Natural killer cell (primary cell): ENCODE data around the gene CEACAM16. TPM values are rescaled to one million over a fixed set of nuclear protein-coding genes. Genes with fewer than 3 reads are reported as not detected.

Experiments used
- ATAC-seq, 3 donors: fragments of 150-1000 bp in 2 of 3; fragments of 200-7000 bp in 1 of 3; cut with Tn5 transposase; 1 replicate in 1 of 3; 2 replicates in 2 of 3; pipeline ENCODE4 v1.10.0; 2021; ENCODE audit warnings: mild to moderate bottlenecking in 2 of 3, moderate library complexity in 2 of 3
- DNase-seq, 2 donors: peaks; one replicate each; pipeline versions ENCODE4 v3.0.0 to v3.0.0-alpha.2; 2013 to 2021; ENCODE audit warnings: mixed read lengths in 1 of 2
- H3K27ac ChIP-seq: one replicate; pipeline ENCODE4 v1.5.1; 2013; ENCODE audit warnings: mild to moderate bottlenecking, low read length
- H3K27me3 ChIP-seq: one replicate; pipeline ENCODE4 v1.6.1; 2013; ENCODE audit warnings: low read length; ENCODE audit not compliant: control insufficient read depth, insufficient read depth
- H3K36me3 ChIP-seq: one replicate; pipeline ENCODE4 v1.6.1; 2013; ENCODE audit warnings: low read length; ENCODE audit not compliant: control insufficient read depth, insufficient read depth
- H3K4me1 ChIP-seq: one replicate; pipeline ENCODE4 v1.6.1; 2013; ENCODE audit warnings: low read length; ENCODE audit not compliant: control insufficient read depth, insufficient read depth
- H3K4me3 ChIP-seq: one replicate; pipeline ENCODE4 v1.5.1; 2013; ENCODE audit warnings: low read length
- H3K9me3 ChIP-seq: one replicate; pipeline ENCODE4 v1.6.1; 2013; ENCODE audit warnings: low read length; ENCODE audit not compliant: control insufficient read depth, insufficient read depth
- H3K27ac Mint-ChIP-seq, 2 donors: one replicate each; pipeline ENCODE4 v1.8.0; 2022; ENCODE audit warnings: mild to moderate bottlenecking in 2 of 2, mixed read lengths in 2 of 2, moderate library complexity in 1 of 2
- H3K27me3 Mint-ChIP-seq, 2 donors: one replicate each; pipeline ENCODE4 v1.8.0; 2022; ENCODE audit warnings: low read depth in 2 of 2, mixed read lengths in 2 of 2
- H3K36me3 Mint-ChIP-seq: one replicate; pipeline ENCODE4 v1.8.0; 2022; ENCODE audit warnings: mixed read lengths
- H3K4me1 Mint-ChIP-seq, 2 donors: one replicate each; pipeline ENCODE4 v1.8.0; 2022; ENCODE audit warnings: mixed read lengths in 2 of 2
- H3K4me3 Mint-ChIP-seq: one replicate; pipeline ENCODE4 v1.8.0; 2022; ENCODE audit warnings: mild to moderate bottlenecking, moderate library complexity, mixed read lengths
- H3K9me3 Mint-ChIP-seq, 2 donors: one replicate each; pipeline ENCODE4 v1.8.0; 2022; ENCODE audit warnings: mixed read lengths in 2 of 2
- WGBS: methylation state at CpG from one replicate; pipeline ENCODE4 v1.1.7; 2013; ENCODE audit warnings: missing lambda C conversion rate; ENCODE audit not compliant: insufficient coverage; 5-methylcytosine and 5-hydroxymethylcytosine counted together
- intact Hi-C: fragments of 100-400 bp; cut with micrococcal nuclease; formaldehyde crosslinking; loops from one replicate; pipeline ENCODE4 v1.14.2; 2022
- total RNA-seq, 4 donors: library from RNA; stranded (reverse); fragments of 120-200 nt in 1 of 4; gene quantifications; one replicate each; pipeline versions ENCODE4 v1.2.3 to v1.2.4, GENCODE V29; 2013 to 2022
- TF ChIP-seq, protein P1 (sequence below): fragments of 200-600 bp; IDR thresholded peaks from one replicate; pipeline ENCODE4 v1.8.0; 2022; ENCODE audit warnings: antibody characterized with exemption

The CEACAM16 gene
- total RNA-seq, 3 donors from 2014 or later (not counting 1 experiment from before 2014, with no cell fraction given) = not detected

- peaks cover 18 to 39% of the 10 kb centered on the region in 2 donors for H3K4me1 Mint-ChIP-seq
- peak overlapping the region; percentile 14 for H3K27ac ChIP-seq
- DNase-seq = peak in 1 of 2 donors; percentile 28
- no peaks in the 10 kb centered on the region for H3K27me3 ChIP-seq
- intact Hi-C loops = loop anchor here (2.0 kb wide), 1 partner anchor 15 kb away; no protein-coding TSS in a partner anchor
- ATAC-seq = peak; percentile 53 to 85 (median 68)
- H3K9me3 ChIP-seq = peaks cover 3% of the 10 kb centered on the region
- no peaks in the 10 kb centered on the region for H3K9me3 Mint-ChIP-seq
- no peaks in the 10 kb centered on the region for H3K27me3 Mint-ChIP-seq
- no peaks in the 10 kb centered on the region for H3K36me3 Mint-ChIP-seq
- H3K27ac Mint-ChIP-seq = peak overlapping the region; percentile 67 to 77
- 66% methylated on average over 11 of the region's 13 CpGs for WGBS
- peak overlapping the region; percentile 72 for H3K4me3 Mint-ChIP-seq
- no peaks in the 10 kb centered on the region for H3K36me3 ChIP-seq
- TF ChIP-seq, protein P1, sequence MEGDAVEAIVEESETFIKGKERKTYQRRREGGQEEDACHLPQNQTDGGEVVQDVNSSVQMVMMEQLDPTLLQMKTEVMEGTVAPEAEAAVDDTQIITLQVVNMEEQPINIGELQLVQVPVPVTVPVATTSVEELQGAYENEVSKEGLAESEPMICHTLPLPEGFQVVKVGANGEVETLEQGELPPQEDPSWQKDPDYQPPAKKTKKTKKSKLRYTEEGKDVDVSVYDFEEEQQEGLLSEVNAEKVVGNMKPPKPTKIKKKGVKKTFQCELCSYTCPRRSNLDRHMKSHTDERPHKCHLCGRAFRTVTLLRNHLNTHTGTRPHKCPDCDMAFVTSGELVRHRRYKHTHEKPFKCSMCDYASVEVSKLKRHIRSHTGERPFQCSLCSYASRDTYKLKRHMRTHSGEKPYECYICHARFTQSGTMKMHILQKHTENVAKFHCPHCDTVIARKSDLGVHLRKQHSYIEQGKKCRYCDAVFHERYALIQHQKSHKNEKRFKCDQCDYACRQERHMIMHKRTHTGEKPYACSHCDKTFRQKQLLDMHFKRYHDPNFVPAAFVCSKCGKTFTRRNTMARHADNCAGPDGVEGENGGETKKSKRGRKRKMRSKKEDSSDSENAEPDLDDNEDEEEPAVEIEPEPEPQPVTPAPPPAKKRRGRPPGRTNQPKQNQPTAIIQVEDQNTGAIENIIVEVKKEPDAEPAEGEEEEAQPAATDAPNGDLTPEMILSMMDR = no peak
- no peak overlapping the region for H3K4me3 ChIP-seq
- peaks cover 55% of the 10 kb centered on the region for H3K4me1 ChIP-seq
Measured at GRCh38 chr19:44737238-44738071, 38.5 kb downstream of the CEACAM16 start.

DNA sequence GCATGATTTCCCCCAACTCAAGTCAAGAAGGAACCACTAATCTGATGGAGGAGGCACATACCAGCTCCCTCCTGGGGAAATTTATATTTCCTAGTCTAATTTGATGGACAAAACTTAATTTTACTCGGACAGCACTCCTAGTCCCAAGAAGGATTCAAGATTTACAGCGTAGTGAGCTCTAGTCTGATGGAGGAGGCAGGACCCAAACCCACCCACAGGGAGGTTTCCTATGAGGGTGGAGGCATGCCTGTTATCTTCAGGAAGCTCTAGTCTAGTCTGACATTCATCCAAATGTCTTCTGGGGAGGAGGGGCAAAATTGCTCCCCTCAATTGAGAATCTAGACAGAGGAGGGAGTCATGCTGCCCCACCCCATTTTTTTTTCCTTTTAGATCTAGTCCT is 39.2 kb downstream of the CEACAM16 start:
- intact Hi-C loops = no loop called here
- H3K4me3 ChIP-seq = no peak overlapping the region
- Mint-ChIP-seq H3K27me3 (no peaks in the 10 kb centered on the region), H3K4me1 (peaks cover 18 to 45% of the 10 kb centered on the region in 2 donors), H3K4me3 (no peak overlapping the region), H3K9me3 (no peaks in the 10 kb centered on the region), H3K36me3 (no peaks in the 10 kb centered on the region), H3K27ac (no peak overlapping the region)
- H3K36me3 ChIP-seq = no peaks in the 10 kb centered on the region
- H3K4me1 ChIP-seq = peaks cover 61% of the 10 kb centered on the region
- ATAC-seq = no peak
- TF ChIP-seq, protein P1 = no peak
- no peak overlapping the region for H3K27ac ChIP-seq
- no peak for DNase-seq
- WGBS = 92% methylated on average over 2 of the region's 2 CpGs
- peaks cover 3% of the 10 kb centered on the region for H3K9me3 ChIP-seq
- no peaks in the 10 kb centered on the region for H3K27me3 ChIP-seq

DNA sequence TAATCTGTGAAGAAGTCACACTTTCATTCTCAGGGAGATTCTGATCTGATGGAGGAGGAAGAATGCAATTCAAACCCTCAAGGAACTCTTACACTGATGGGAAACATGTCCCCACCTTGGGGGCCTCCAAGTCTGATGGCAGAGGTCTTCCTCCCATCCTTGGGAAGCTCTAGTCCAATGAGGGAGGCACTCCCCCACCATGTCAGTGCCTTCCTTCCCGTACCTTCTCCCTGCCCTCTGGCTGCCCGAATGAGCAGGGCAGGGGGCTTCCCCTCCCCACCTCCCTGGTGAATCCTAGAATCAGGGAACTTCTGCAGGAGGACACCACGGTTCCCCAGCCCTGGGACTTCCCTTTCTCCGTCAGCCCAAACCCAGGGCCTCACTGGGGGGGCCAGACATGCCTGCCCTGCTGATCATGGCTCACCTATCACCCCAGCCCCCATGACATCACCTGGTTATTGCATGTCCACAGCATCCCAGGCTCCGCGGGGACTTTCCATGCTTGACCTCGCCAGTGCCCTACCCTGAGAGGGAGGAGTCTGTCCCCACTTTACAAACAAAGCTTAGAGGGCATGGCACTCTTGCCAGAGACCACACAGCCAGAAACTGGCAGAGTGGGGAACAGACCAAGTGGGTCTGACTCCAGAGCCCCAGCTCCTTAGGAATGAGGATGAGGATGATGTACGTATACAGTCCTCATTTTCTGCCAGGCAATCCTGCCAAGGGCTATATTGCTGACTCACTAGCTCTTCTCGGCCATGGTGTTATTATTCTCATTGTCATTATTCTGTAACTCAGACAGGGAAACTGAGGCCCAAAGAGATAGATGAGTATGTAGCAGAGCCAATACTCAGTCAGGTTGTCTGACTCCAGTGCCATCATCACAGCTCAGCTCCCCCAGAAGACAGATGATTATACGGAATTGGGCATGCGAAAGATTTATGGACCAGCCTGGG is 39.9 kb downstream of the CEACAM16 start:
- Mint-ChIP-seq H3K4me1 (peaks cover 18 to 45% of the 10 kb centered on the region in 2 donors), H3K9me3 (no peaks in the 10 kb centered on the region), H3K4me3 (no peak overlapping the region), H3K36me3 (no peaks in the 10 kb centered on the region), H3K27me3 (no peaks in the 10 kb centered on the region), H3K27ac (peak overlapping the region in 1 of 2 donors; percentile 70)
- intact Hi-C loops = no loop called here
- Histone ChIP-seq H3K36me3 (no peaks in the 10 kb centered on the region), H3K9me3 (no peaks in the 10 kb centered on the region), H3K4me1 (peaks cover 63% of the 10 kb centered on the region), H3K27ac (no peak overlapping the region), H3K27me3 (no peaks in the 10 kb centered on the region), H3K4me3 (no peak overlapping the region)
- 68% methylated on average over 11 of the region's 11 CpGs for WGBS
- ATAC-seq (peak in 1 of 3 donors; percentile 63), DNase-seq (peak in 1 of 2 donors; percentile 19)
- TF ChIP-seq, protein P1 = no peak
